ENCODE measurements around the gene PSMC3IP.

The PSMC3IP gene

DNA sequence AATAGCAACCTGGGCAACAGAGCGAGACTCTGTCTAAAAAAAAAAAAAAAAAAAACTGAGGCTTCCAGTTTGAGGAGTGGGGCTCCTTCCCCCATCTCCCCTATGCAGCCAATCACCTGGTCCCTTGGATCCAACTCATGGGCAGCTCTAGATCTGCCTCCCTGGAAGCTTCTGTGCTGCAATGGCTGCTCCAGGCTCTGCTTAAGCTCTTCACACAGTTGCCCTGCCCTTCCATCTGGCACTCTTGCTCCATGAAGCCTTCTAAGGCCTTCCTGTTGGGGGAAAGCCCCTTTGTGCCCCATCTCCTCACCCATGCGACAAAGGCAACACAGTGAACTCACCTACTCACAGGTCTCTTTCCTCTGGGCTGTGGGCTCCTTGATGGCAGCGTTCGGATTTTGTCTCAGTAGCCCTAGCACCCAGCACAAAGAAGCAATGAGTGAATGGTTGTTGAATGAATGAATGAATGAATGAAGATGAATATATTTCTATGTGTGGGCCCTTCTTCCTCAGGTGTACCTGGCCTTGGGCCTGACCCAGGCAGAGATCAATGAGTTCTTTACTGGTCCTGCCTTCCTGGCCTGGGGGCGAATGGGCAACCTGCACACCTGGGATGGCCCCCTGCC is 39.6 kb downstream of the PSMC3IP start:
- no peak for DNase-seq (ENCODE audit: low read depth)

DNA sequence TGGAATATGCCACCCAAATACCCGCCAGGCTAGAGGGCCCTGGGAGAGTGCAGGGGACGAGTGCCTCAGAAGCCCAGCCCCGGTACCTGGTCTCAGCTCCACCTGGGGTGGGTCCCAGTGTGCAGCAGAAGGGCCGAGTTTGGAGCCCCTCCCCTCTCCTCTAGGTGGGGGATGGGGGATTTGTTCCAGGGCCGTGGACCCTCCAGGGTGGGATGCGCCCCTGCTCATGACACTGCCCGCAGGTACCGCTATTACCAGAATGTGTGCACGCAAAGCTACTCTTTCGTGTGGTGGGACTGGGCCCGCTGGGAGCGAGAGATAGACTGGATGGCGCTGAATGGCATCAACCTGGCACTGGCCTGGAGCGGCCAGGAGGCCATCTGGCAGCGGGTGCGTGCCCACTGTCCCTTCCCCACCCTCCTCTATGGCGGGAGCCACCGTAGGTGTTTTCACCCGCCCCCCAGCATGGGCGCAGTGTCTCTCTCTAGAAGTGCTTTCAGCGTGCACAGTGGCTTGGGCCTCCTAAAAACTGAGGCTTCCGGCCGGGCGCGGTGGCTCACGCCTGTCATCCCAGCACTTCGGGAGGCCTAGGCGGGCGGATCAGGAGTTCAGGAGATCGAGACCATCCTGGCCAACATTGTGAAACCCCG is 40.2 kb downstream of the PSMC3IP start:
- DNase-seq (ENCODE audit: low read depth), result no peak

DNA sequence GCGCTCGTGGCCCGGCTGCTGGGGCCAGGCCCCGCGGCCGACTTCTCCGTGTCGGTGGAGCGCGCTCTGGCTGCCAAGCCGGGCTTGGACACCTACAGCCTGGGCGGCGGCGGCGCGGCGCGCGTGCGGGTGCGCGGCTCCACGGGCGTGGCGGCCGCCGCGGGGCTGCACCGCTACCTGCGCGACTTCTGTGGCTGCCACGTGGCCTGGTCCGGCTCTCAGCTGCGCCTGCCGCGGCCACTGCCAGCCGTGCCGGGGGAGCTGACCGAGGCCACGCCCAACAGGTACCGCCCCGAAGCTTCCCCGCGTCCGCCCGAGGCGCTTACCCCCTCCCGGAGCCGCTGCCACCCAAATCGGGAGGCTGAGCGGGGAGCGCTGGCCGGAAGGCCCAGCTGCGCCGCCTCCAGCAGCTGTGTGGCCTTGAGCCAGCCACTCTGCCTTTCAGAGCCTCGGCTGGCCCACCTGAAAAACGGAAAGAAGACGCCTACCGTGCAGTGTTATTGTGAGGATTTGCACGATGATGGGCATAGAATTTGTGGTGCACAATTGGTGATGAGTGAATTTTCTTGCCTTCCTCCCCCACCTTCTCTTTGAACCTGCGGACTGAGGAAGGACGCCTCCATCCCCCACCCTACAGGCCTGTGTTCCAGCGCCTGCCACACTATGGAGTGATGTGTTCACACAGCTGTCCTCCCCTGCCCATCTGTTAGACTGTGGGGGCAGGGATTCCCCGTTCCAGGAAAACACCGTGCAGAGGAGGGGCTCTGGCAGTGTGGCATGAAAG is 41.0 kb downstream of the PSMC3IP start:
- DNase-seq (ENCODE audit: low read depth), result no peak

DNA sequence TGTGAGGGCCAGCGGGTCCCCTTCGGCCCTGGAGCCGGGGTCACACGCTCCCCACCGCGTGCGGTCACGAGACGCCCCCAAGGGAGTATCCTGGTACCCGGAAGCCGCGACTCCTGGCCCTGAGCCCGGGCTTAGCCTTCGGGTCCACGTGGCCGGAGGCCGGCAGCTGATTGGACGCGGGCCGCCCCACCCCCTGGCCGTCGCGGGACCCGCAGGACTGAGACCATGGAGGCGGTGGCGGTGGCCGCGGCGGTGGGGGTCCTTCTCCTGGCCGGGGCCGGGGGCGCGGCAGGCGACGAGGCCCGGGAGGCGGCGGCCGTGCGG is 41.5 kb downstream of the PSMC3IP start, which contains the start of gene NAGLU:
Gene NAGLU (plus strand): TSS at position 194 of the 324 bp plus-strand sequence. CDS start 32 bp downstream, at position 226.
- DNase-seq (ENCODE audit: low read depth), result peak; percentile 63

DNA sequence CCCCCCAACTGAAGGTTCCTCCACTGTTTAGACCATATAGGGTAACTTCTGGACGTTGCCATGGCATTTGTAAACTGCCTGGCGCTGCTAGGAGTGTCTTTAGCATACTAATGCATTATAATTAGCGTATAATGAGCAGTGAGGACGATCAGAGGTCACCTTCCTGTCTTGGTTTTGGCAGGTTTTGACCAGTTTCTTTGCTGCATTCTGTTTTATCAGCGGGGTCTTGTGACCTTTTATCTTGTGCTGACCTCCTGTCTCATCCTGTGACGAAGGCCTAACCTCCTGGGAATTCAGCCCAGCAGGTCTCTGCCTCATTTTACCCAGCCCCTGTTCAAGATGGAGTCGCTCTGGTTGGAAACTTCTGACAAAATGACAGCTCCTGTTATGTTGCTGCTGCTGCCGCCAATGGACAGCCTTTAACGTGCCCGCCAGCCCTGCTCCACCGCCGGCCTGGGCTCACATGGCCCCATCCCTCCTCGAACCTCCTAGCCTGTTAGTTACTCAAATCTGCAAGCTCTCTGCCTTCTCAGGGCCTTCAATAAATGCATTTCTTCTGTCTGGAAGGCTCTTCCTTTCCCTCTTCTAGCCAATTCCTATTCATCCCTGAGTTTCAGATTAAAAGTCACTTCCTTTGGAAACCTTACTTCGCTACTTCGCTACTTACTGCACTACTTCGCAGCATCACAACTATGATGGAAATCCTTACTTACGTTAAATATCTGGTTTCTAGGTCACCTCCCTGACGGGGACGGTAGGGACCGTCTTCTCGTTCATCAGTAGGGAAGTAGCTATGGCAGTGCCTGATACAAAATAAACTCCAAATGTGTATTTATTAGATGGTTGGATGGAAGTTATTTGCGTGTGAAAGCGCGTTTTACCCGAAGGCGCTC is 42.1 kb downstream of the PSMC3IP start:
- DNase-seq (ENCODE audit: low read depth), result no peak

DNA sequence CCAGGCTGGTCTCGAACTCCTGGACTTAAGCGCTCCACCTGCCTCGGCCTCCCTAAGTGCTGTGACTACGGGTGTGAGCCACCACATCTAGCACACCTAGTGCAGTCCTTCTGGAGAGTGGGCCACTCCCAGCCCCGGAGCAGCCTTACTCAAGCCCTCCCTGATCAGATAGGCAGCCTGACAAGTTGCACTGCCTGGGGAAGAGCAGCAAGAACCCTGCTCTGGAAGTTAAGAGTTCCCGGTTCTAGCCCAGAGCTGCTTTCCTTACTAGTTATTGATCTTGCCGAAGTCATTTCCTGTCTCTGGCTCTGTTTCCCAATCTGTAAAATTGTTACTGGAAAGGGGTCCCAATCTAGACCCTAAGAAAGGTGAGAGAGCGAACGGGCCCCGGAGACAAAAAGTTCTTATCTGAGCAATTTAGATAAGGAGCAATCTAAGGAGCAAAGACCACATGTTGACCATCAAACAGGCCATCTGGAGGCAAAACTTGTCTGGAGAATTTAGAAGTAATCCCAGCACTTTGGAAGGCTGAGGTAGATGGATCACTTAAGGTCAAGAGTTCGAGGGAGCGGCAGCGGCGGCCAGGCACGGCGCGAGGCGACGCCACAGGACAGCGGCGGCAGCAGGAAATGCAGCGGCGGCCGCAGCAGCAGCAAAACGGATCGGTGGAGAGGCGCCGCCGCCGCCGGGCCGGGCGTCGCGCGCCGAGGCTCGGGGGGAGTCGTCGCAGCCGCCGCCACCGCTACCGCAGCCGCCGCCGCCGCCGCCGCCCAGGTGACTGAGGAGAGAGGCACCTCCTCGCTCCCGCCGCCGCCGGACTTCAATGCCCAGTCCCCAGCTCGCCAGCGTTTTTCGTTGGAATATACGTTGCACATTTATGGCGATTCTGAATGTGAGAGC is 45.8 kb downstream of the PSMC3IP start:
- no peak for DNase-seq (ENCODE audit: low read depth)

DNA sequence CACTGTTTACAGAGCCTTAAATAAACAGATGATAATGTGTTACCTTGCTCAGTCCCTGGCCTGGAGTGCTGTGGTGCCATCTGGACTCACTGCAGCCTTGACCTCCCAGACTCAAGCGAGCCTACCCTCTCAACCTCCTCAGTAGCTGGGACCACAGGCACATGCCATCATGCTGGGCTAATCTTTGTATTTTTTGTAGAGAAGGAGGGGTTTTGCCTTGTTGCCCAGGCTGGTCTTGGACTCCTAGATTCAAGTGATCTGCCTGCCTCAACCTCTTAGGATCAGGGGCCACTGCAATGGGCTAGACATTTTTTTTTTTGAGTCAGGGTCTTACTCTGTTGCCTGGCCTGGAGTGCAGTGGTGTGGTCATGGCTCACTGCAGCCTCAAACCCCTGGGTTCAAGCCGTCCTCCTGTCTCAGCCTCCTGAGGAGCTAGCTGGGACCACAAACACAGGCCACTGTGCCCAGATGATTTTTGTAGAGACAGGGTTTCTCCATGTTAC is 46.5 kb downstream of the PSMC3IP start:
- DNase-seq (ENCODE audit: low read depth), result no peak

DNA sequence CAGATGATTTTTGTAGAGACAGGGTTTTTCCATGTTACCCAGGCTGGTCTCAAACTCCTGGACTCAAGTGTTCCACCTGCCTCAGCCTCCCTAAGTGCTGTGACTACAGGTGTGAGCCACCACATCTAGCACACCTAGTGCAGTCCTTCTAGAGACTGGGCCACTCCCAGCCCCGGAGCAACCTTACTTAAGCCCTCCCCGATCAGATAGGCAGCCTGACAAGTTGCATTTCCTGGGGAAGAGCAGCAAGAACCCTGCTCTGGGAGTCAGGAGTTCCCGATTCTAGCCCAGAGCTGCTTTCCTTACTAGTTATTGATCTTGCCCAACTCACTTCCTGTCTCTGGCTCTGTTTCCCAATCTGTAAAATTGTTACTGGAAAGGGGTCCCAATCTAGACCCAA is 48.5 kb downstream of the PSMC3IP start:
- no peak for DNase-seq (ENCODE audit: low read depth)

DNA sequence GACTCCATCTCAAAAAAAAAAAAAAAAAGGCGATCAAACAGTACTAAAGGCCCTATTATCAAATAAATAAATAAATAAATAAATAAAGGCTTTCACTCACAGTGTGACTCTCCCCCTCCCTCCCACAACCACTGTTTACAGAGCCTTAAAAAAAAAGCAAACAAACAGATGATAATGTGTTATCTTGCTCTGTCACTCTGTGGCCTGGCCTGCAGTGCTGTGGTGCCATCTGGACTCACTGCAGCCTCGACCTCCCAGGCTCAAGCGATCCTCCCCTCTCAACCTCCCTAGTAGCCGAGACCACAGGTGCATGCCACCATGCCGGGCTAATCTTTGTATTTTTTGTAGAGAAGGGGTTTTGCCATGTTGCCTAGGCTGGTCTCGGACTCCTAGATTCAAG is 49.6 kb downstream of the PSMC3IP start:
- no peak for DNase-seq (ENCODE audit: low read depth)

DNA sequence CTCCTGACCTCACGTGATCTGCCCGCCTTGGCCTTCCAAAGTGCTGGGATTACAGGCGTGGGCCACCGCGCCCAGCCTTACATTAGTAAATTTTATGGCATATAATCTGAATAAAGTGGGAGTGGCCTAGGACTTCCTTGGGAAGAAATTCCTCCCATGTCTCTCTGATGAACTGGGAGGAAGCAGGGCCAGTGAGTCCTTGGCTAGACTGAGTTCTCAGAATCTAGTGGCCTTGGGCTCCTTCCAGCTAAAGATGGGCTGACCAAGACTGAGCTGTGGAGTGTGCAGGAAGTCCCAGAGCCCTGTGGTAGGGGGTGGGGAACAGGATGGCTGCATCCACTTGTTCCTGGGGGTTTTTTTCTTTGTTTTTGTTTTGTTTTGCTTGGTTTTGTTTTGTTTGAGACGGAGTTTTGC is 51.5 kb downstream of the PSMC3IP start:
- no peak for DNase-seq (ENCODE audit: low read depth)

DNA sequence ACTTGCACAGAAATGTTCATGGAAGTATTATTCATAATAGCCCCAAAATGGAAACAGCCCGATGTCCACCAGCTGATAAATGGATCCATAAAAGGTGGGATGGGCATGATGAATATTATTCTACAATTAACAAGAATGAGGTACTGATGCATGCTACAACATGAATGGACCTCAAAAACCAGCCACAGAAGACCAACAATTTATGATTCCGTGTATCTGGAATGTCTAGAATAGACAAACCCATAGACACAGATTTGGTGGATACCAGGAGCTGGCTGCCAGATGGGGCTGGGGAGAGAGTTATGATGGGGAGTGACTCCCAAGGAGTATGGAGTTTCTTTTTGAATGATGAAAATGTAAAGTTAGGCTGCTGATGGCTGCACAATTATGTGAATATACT is 52.3 kb downstream of the PSMC3IP start:
- DNase-seq (ENCODE audit: low read depth), result no peak

DNA sequence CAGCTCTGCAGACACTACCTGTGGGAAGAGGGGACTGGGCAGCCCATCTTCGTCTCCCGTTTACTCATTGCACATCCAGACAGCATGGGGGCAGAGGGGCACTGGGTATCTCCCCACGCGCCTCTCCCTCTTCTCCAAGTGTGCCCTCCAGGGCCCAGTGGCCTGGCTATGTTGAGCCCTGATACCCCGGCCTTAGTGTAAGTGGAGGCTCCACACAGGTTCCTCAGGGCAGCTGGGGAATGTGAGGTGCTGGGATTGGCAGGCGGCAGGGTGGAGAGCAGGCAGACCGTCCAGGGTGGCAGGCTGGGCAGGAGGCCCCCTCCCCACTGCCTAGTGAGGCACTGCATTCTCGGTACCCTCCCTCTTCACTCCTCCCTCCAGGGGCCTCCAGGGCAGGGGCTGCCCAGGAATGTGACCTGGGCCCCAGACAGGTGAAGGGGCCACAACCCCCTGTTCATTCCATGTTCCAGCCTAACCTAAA is 54.7 kb downstream of the PSMC3IP start:
- no peak for DNase-seq (ENCODE audit: low read depth)
